ENCODE data around the gene ADAMTS6.

The ADAMTS6 gene

GRCh38 chr5:65101632-65102100 lies 380.1 kb downstream of the ADAMTS6 start:
- no peak for DNase-seq

GRCh38 chr5:65100911-65101631 lies 380.6 kb downstream of the ADAMTS6 start:
- DNase-seq: peak; percentile 38

Data from RPMI8226 (cell line).